HEK293 (cell line): ENCODE measurements around the gene CPSF2.
A peak's percentile ranks its signal among the peaks of the same experiment; 100 is the strongest.

Experiments
- CTCF ChIA-PET: fragments of 350-600 bp; formaldehyde crosslinking; extraction: SDS; loops from one replicate; lab custom pipeline; 2021; ENCODE audit warnings: antibody characterized with exemption; lab: Yijun Ruan, JAX
- POLR2A ChIA-PET: fragments of 300-600 bp; formaldehyde crosslinking; extraction: SDS; loops from one replicate; lab custom pipeline; 2020; ENCODE audit warnings: antibody characterized with exemption, inconsistent platforms; lab: Yijun Ruan, JAX
- H3K27ac ChIP-seq: fragments of 200-500 bp; sonication (Bioruptor generic); 2 replicates; pipeline ENCODE4 v1.5.1; 2014; ENCODE audit warnings: low read depth, low read length, control low read depth, inconsistent platforms; ENCODE audit errors: extremely low read depth
- H3K36me3 ChIP-seq, 2 experiments: fragments of 200-500 bp in 1 of 2; sonication (Bioruptor generic) in 1 of 2; 1 replicate in 1 of 2; 2 replicates in 1 of 2; pipeline ENCODE4 v1.5.1; 2014 to 2017; ENCODE audit warnings: inconsistent platforms in 2 of 2, low read length in 2 of 2; ENCODE audit not compliant: control insufficient read depth in 2 of 2, insufficient read depth in 1 of 2
- H3K4me1 ChIP-seq: fragments of 200-500 bp; sonication (Bioruptor generic); 2 replicates; pipeline ENCODE4 v1.5.1; 2014; ENCODE audit warnings: mild to moderate bottlenecking, low read length, inconsistent platforms; ENCODE audit not compliant: control insufficient read depth, insufficient read depth
- H3K4me3 ChIP-seq: 2 replicates; pipeline ENCODE4 v1.5.1; 2011; ENCODE audit warnings: low read depth, mild to moderate bottlenecking, control low read depth, low read length, moderate library complexity
- H3K9me3 ChIP-seq: fragments of 200-500 bp; sonication (Bioruptor generic); 2 replicates; pipeline ENCODE4 v1.5.1; 2014; ENCODE audit warnings: low read depth, low read length, inconsistent platforms; ENCODE audit not compliant: control insufficient read depth, insufficient read depth
- HOXC10 ChIP-seq: sonication (generic); formaldehyde crosslinking; IDR thresholded peaks from 2 replicates; pipeline ENCODE4 v1.8.1; 2023; ENCODE audit warnings: mild to moderate bottlenecking, missing genetic modification reagents
- KLF10 ChIP-seq: fragments of 450-650 bp; IDR thresholded peaks from 2 replicates; pipeline ENCODE4 v1.5.1; 2018; ENCODE audit warnings: missing biosample characterization, mild to moderate bottlenecking, missing genetic modification characterization
- MZF1 ChIP-seq: fragments of 450-650 bp; formaldehyde crosslinking; IDR thresholded peaks from 2 replicates; pipeline ENCODE4 v1.5.1; 2017; ENCODE audit warnings: missing biosample characterization, missing genetic modification characterization, borderline replicate concordance
- OVOL3 ChIP-seq: fragments of 450-650 bp; formaldehyde crosslinking; IDR thresholded peaks from 2 replicates; pipeline ENCODE4 v1.5.1; 2016; ENCODE audit warnings: missing biosample characterization, missing genetic modification characterization
- RBAK ChIP-seq: fragments of 450-650 bp; formaldehyde crosslinking; IDR thresholded peaks from 2 replicates; pipeline ENCODE4 v1.5.1; 2016; ENCODE audit warnings: missing biosample characterization, missing genetic modification characterization
- TRIM28 ChIP-seq: IDR thresholded peaks from 2 replicates; pipeline ENCODE4 v1.6.1; 2011; ENCODE audit warnings: low read length, control low read depth, borderline replicate concordance
- ZNF16 ChIP-seq: fragments of 450-650 bp; formaldehyde crosslinking; IDR thresholded peaks from 2 replicates; pipeline ENCODE4 v1.5.1; 2016; ENCODE audit warnings: low read depth, missing biosample characterization, missing genetic modification characterization
- ZNF23 ChIP-seq: fragments of 450-650 bp; formaldehyde crosslinking; IDR thresholded peaks from 2 replicates; pipeline ENCODE4 v1.5.1; 2016; ENCODE audit warnings: missing biosample characterization, missing genetic modification characterization, borderline replicate concordance
- ZNF239 ChIP-seq: fragments of 450-650 bp; formaldehyde crosslinking; IDR thresholded peaks from 2 replicates; pipeline ENCODE4 v1.5.1; 2016; ENCODE audit warnings: missing biosample characterization, missing genetic modification characterization
- ZNF341 ChIP-seq: fragments of 450-650 bp; formaldehyde crosslinking; IDR thresholded peaks from 2 replicates; pipeline ENCODE4; 2016; ENCODE audit warnings: low read depth, missing biosample characterization, missing genetic modification characterization
- ZNF366 ChIP-seq: fragments of 450-650 bp; formaldehyde crosslinking; conservative IDR thresholded peaks from 2 replicates; pipeline ENCODE4 v1.5.1; 2016; ENCODE audit warnings: missing biosample characterization, missing genetic modification characterization
- ZNF394 ChIP-seq: fragments of 450-650 bp; formaldehyde crosslinking; IDR thresholded peaks from 2 replicates; pipeline ENCODE4 v1.5.1; 2016; ENCODE audit warnings: missing biosample characterization, missing genetic modification characterization, mild to moderate bottlenecking, moderate library complexity, borderline replicate concordance
- ZNF529 ChIP-seq: fragments of 450-650 bp; formaldehyde crosslinking; IDR thresholded peaks from 2 replicates; pipeline ENCODE4 v1.5.1; 2017; ENCODE audit warnings: missing genetic modification characterization, missing biosample characterization; ENCODE audit not compliant: insufficient replicate concordance
- ZNF555 ChIP-seq: fragments of 450-650 bp; formaldehyde crosslinking; conservative IDR thresholded peaks from 2 replicates; pipeline ENCODE4 v1.5.1; 2017; ENCODE audit warnings: missing biosample characterization, mild to moderate bottlenecking, missing genetic modification characterization, inconsistent platforms
- ZNF621 ChIP-seq: fragments of 450-650 bp; formaldehyde crosslinking; IDR thresholded peaks from 2 replicates; pipeline ENCODE4 v1.5.1; 2017; ENCODE audit warnings: missing biosample characterization, missing genetic modification characterization
- ZNF670 ChIP-seq: fragments of 450-650 bp; formaldehyde crosslinking; IDR thresholded peaks from 2 replicates; pipeline ENCODE4 v1.5.1; 2016; ENCODE audit warnings: missing biosample characterization, missing genetic modification characterization, low read depth
- ZNF792 ChIP-seq: fragments of 450-650 bp; formaldehyde crosslinking; IDR thresholded peaks from 2 replicates; pipeline ENCODE4 v1.5.1; 2016; ENCODE audit warnings: missing biosample characterization, missing genetic modification characterization
- TF ChIP-seq, protein P1 (sequence below): fragments of 450-650 bp; formaldehyde crosslinking; IDR thresholded peaks from 2 replicates; pipeline ENCODE4 v1.5.1; 2016; ENCODE audit warnings: missing biosample characterization, missing genetic modification characterization
- TF ChIP-seq, protein P2 (sequence below): fragments of 450-650 bp; formaldehyde crosslinking; IDR thresholded peaks from 2 replicates; pipeline ENCODE4 v1.5.1; 2017; ENCODE audit warnings: missing biosample characterization, missing genetic modification characterization
- TF ChIP-seq, protein P3 (sequence below): fragments of 450-650 bp; formaldehyde crosslinking; IDR thresholded peaks from 2 replicates; pipeline ENCODE4 v1.5.1; 2016; ENCODE audit warnings: missing biosample characterization, missing genetic modification characterization

CPSF2 gene

DNA sequence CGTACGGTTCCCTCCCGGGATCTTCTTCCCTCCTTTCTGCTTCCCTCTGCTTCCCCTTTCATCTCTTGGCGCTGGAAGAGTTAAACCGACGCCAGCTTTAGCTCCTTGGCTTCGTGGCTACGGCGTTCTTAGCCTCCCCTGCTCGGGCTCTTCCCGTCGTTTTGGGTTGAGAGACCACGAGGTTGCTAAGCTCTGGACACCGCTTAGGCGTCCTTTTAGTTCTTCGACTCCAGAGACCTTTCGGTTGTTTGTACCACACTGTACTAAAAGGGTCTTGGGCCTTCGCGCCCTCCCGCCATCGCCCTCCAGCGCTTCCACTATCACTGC lies 545 bp downstream of the CPSF2 start (continued):
- TF ChIP-seq, protein P1, sequence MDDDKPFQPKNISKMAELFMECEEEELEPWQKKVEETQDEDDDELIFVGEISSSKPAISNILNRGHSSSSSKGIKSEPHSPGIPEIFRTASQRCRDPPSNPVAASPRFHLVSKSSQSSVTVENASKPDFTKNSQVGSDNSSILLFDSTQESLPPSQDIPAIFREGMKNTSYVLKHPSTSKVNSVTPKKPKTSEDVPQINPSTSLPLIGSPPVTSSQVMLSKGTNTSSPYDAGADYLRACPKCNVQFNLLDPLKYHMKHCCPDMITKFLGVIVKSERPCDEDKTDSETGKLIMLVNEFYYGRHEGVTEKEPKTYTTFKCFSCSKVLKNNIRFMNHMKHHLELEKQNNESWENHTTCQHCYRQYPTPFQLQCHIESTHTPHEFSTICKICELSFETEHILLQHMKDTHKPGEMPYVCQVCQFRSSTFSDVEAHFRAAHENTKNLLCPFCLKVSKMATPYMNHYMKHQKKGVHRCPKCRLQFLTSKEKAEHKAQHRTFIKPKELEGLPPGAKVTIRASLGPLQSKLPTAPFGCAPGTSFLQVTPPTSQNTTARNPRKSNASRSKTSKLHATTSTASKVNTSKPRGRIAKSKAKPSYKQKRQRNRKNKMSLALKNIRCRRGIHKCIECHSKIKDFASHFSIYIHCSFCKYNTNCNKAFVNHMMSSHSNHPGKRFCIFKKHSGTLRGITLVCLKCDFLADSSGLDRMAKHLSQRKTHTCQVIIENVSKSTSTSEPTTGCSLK (tag by site-specific recombination): no peak
- TF ChIP-seq HOXC10 (no peak), ZNF23 (tag by site-specific recombination) (no peak), ZNF366 (tag by site-specific recombination) (peak; percentile 66), ZNF341 (tag by site-specific recombination) (peak; percentile 79), RBAK (tag by site-specific recombination) (no peak)
- TF ChIP-seq, protein P2, sequence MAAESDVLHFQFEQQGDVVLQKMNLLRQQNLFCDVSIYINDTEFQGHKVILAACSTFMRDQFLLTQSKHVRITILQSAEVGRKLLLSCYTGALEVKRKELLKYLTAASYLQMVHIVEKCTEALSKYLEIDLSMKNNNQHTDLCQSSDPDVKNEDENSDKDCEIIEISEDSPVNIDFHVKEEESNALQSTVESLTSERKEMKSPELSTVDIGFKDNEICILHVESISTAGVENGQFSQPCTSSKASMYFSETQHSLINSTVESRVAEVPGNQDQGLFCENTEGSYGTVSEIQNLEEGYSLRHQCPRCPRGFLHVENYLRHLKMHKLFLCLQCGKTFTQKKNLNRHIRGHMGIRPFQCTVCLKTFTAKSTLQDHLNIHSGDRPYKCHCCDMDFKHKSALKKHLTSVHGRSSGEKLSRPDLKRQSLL (tag by site-specific recombination): no peak

DNA sequence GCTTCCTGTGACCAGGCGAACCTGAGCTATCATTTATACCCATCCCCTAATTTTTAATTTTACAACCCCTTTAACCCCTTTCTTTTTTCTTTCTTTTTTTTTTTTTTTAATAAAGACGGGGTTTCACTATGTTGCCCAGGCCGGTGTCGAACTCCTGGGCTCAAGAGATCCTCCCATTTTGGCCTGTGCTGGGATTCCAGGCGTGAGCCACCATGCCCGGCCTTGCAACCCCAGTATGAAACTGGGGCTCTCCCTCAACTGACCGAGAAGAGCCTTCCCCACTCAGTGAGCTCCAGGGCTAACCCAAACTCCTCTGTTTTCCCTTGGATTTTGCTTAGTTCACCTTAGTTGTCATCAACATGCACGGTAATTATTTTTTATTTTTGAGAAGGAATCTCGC lies 992 bp downstream of the CPSF2 start:
- Histone ChIP-seq H3K4me3 (peak overlapping the region; percentile 88), H3K4me1 (0 out of 2 replicates have a peak, but pooled peaks cover under 1% of the 10 kb centered on the region), H3K27ac (peak overlapping the region; percentile 97), H3K9me3 (no peaks in the 10 kb centered on the region), H3K36me3 (peaks cover 32 to 36% of the 10 kb centered on the region in 2 experiments)
- CTCF ChIA-PET: interaction anchor here (0.6 to 2.3 kb wide), 3 partner anchors 15 to 132 kb away, joined by 3 to 16 read pairs (median 9); partner anchors contain the start of gene ATXN3
- TF ChIP-seq, protein P3, sequence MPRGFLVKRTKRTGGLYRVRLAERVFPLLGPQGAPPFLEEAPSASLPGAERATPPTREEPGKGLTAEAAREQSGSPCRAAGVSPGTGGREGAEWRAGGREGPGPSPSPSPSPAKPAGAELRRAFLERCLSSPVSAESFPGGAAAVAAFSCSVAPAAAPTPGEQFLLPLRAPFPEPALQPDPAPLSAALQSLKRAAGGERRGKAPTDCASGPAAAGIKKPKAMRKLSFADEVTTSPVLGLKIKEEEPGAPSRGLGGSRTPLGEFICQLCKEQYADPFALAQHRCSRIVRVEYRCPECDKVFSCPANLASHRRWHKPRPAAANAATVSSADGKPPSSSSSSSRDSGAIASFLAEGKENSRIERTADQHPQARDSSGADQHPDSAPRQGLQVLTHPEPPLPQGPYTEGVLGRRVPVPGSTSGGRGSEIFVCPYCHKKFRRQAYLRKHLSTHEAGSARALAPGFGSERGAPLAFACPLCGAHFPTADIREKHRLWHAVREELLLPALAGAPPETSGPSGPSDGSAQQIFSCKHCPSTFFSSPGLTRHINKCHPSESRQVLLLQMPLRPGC (tag by site-specific recombination): no peak
- no peak for TF ChIP-seq TRIM28
- TF ChIP-seq ZNF16 (tag by site-specific recombination): no peak
- TF ChIP-seq ZNF792 (tag by site-specific recombination): no peak
- no peak for TF ChIP-seq ZNF239 (tag by site-specific recombination)
- TF ChIP-seq ZNF555 (tag by site-specific recombination): no peak
- no peak for TF ChIP-seq ZNF621 (tag by site-specific recombination)
- TF ChIP-seq MZF1: no peak
- TF ChIP-seq OVOL3 (tag by site-specific recombination): no peak
- TF ChIP-seq ZNF670: no peak
- no peak for TF ChIP-seq ZNF529 (tag by site-specific recombination)
- TF ChIP-seq, all 188 proteins: peak for 0
- POLR2A ChIA-PET: interaction anchor here (0.7 to 3.1 kb wide), 5 partner anchors 12 to 567 kb away, joined by 3 to 51 read pairs (median 3); partner anchors contain the start of gene ATXN3

DNA sequence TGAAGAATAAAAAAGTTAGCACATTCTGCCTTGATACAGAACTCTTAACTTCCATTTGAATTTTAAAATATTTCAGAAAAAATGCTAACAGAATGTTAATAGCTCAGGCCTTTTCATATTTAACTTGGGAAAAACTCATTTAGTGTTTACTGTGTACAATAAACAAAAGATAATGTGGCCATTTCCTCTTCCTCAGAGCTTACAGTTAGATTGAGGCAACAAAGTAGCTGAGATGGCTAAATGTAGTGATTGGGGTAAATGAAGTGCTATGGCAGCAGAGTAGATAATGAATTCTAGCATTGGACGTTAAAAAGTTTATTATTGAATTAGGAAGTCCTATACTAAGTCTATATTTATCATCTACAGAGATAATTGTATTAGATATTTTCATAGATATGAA lies 12.7 kb downstream of the CPSF2 start:
- Histone ChIP-seq H3K36me3 (peaks cover 71 to 87% of the 10 kb centered on the region in 2 experiments), H3K9me3 (no peaks in the 10 kb centered on the region), H3K4me3 (no peak overlapping the region), H3K4me1 (no peaks in the 10 kb centered on the region), H3K27ac (no peak overlapping the region)
- ChIA-PET CTCF (interaction anchor here (1.4 to 2.6 kb wide), 4 partner anchors 10 to 323 kb away, joined by 6 to 12 read pairs (median 7); no protein-coding TSS in a partner anchor), POLR2A (no interaction called here)
- no peak for TF ChIP-seq ZNF394 (tag by site-specific recombination)
- TF ChIP-seq KLF10 (tag by site-specific recombination): no peak
